Loucy (cell line): ENCODE measurements around the gene UBE2G1.

Source experiments
- H2AFZ ChIP-seq: fragments of 200-600 bp; sonication (generic); 2 replicates; pipeline ENCODE4 v1.6.0; 2016; ENCODE audit warnings: antibody characterized with exemption, mild to moderate bottlenecking, low read length, moderate library complexity
- H3F3A ChIP-seq: fragments of 200-600 bp; 2 replicates; pipeline ENCODE4 v1.6.0; 2016; ENCODE audit warnings: antibody characterized with exemption, low read depth, mild to moderate bottlenecking
- H3K27me3 ChIP-seq: fragments of 200-600 bp; sonication (generic); 2 replicates; pipeline ENCODE4 v1.6.1; 2014; ENCODE audit warnings: low read length, mild to moderate bottlenecking; ENCODE audit not compliant: insufficient read depth, poor library complexity, severe bottlenecking
- H3K36me3 ChIP-seq: fragments of 200-600 bp; sonication (generic); 2 replicates; pipeline ENCODE4 v1.6.1; 2016; ENCODE audit warnings: low read length; ENCODE audit not compliant: insufficient read depth
- H3K4me1 ChIP-seq: fragments of 200-600 bp; sonication (generic); 2 replicates; pipeline ENCODE4 v1.5.1; 2014; ENCODE audit warnings: low read length, mild to moderate bottlenecking; ENCODE audit not compliant: insufficient read depth, poor library complexity, severe bottlenecking
- H3K4me2 ChIP-seq: fragments of 200-600 bp; sonication (generic); 2 replicates; pipeline ENCODE4 v1.6.0; 2014; ENCODE audit warnings: antibody characterized with exemption, low read length, low read depth, mild to moderate bottlenecking; ENCODE audit not compliant: poor library complexity, severe bottlenecking
- H3K4me3 ChIP-seq: fragments of 200-600 bp; sonication (generic); 2 replicates; pipeline ENCODE4 v1.5.1; 2014; ENCODE audit warnings: low read length, mild to moderate bottlenecking, mixed read lengths; ENCODE audit not compliant: poor library complexity, severe bottlenecking
- H3K79me2 ChIP-seq: fragments of 200-600 bp; sonication (generic); 2 replicates; pipeline ENCODE4 v1.6.1; 2014; ENCODE audit warnings: low read length; ENCODE audit not compliant: insufficient read depth
- H3K9ac ChIP-seq: fragments of 200-600 bp; sonication (generic); 2 replicates; pipeline ENCODE4 v1.6.0; 2014; ENCODE audit warnings: mild to moderate bottlenecking, low read depth, low read length, moderate library complexity; ENCODE audit not compliant: poor library complexity, severe bottlenecking
- H3K9me2 ChIP-seq: fragments of 200-600 bp; sonication (generic); replicated peaks from 2 replicates; pipeline ENCODE4 v1.6.1; 2016; ENCODE audit warnings: low read depth, low read length, mixed read lengths
- H3K9me3 ChIP-seq: fragments of 200-600 bp; sonication (generic); 2 replicates; pipeline ENCODE4 v1.6.1; 2014; ENCODE audit warnings: mild to moderate bottlenecking, antibody characterized with exemption, low read length, low read depth; ENCODE audit not compliant: insufficient read depth
- H4K20me1 ChIP-seq: fragments of 200-600 bp; sonication (generic); 2 replicates; pipeline ENCODE4 v1.6.0; 2014; ENCODE audit warnings: antibody characterized with exemption, low read length, mild to moderate bottlenecking; ENCODE audit not compliant: insufficient read depth, poor library complexity, severe bottlenecking
- EZH2phosphoT487 ChIP-seq: fragments of 200-600 bp; IDR thresholded peaks from 2 replicates; pipeline ENCODE4 v1.6.1; 2018; ENCODE audit warnings: antibody characterized with exemption, mild to moderate bottlenecking, moderate library complexity, borderline replicate concordance
- TF ChIP-seq, protein P1 (sequence below): fragments of 200-600 bp; sonication (generic); conservative IDR thresholded peaks from 2 replicates; pipeline ENCODE4 v1.5.1; 2014; ENCODE audit warnings: mild to moderate bottlenecking, antibody characterized with exemption, low read length

Gene UBE2G1

GRCh38 chr17:4250887-4251286 lies 115.6 kb downstream of the UBE2G1 start:
- Histone ChIP-seq H4K20me1 (peaks cover 22% of the 10 kb centered on the region), H3K9me2 (no peaks in the 10 kb centered on the region), H3K4me2 (no peak overlapping the region), H3K9me3 (no peaks in the 10 kb centered on the region), H3K4me1 (peaks cover 2% of the 10 kb centered on the region), H2AFZ (no peak overlapping the region), H3K27me3 (no peaks in the 10 kb centered on the region), H3K79me2 (peaks cover 90% of the 10 kb centered on the region), H3K4me3 (no peak overlapping the region), H3K9ac (no peak overlapping the region), H3K36me3 (peaks cover 11% of the 10 kb centered on the region; the same call in 1 of the 2 replicates), H3F3A (no peaks in the 10 kb centered on the region)
- TF ChIP-seq, protein P1, sequence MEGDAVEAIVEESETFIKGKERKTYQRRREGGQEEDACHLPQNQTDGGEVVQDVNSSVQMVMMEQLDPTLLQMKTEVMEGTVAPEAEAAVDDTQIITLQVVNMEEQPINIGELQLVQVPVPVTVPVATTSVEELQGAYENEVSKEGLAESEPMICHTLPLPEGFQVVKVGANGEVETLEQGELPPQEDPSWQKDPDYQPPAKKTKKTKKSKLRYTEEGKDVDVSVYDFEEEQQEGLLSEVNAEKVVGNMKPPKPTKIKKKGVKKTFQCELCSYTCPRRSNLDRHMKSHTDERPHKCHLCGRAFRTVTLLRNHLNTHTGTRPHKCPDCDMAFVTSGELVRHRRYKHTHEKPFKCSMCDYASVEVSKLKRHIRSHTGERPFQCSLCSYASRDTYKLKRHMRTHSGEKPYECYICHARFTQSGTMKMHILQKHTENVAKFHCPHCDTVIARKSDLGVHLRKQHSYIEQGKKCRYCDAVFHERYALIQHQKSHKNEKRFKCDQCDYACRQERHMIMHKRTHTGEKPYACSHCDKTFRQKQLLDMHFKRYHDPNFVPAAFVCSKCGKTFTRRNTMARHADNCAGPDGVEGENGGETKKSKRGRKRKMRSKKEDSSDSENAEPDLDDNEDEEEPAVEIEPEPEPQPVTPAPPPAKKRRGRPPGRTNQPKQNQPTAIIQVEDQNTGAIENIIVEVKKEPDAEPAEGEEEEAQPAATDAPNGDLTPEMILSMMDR, result no peak
- TF ChIP-seq EZH2phosphoT487, result no peak

DNA sequence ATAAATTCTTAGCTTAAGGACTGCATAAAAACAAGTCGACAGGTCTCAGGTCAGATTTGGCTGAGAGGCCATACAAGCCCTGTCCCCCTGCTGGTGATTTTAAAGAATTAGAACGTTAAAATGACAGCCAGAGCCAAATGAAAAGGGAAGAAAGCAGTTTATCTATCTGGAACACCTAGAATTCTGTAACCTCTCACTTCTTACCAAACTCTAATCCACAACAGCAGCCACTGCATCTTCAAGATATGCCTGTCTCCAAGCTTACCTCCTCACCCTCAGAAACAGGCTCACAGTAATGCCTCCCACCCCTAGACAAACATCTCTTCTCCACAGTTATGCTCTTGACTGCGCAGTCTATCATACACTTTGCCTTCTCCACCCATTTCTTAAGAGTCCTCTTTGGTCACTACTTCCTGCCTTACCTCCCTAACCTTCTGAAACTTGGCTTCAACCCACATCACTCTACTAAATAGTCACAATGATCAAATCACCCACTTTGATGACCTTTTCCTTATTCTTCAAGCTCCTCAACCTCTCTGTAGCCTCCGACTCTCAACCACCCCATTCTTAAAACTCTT lies 116.9 kb downstream of the UBE2G1 start:
- H3K27me3 ChIP-seq, result no peaks in the 10 kb centered on the region
- H3K9me3 ChIP-seq, result no peaks in the 10 kb centered on the region
- H3F3A ChIP-seq, result no peaks in the 10 kb centered on the region
- no peak overlapping the region for H3K4me2 ChIP-seq
- H4K20me1 ChIP-seq, result peaks cover 26% of the 10 kb centered on the region
- no peak overlapping the region for H3K4me3 ChIP-seq
- no peak overlapping the region for H2AFZ ChIP-seq
- H3K36me3 ChIP-seq, result peaks cover 11% of the 10 kb centered on the region; the same call in 1 of the 2 replicates
- TF ChIP-seq, protein P1, result peak; percentile 67
- no peak for TF ChIP-seq EZH2phosphoT487
- peaks cover 2% of the 10 kb centered on the region for H3K4me1 ChIP-seq
- peaks cover 93% of the 10 kb centered on the region for H3K79me2 ChIP-seq
- no peak overlapping the region for H3K9ac ChIP-seq
- H3K9me2 ChIP-seq, result no peaks in the 10 kb centered on the region

- H3K79me2 ChIP-seq, result peaks cover 93% of the 10 kb centered on the region
- H3K27me3 ChIP-seq, result no peaks in the 10 kb centered on the region
- H3K9me3 ChIP-seq, result no peaks in the 10 kb centered on the region
- TF ChIP-seq EZH2phosphoT487, result no peak
- TF ChIP-seq, protein P1, result no peak
- peaks cover 11% of the 10 kb centered on the region; the same call in 1 of the 2 replicates for H3K36me3 ChIP-seq
- H3K4me1 ChIP-seq, result peaks cover 2% of the 10 kb centered on the region
- H3K9ac ChIP-seq, result no peak overlapping the region
- no peak overlapping the region for H3K4me2 ChIP-seq
- H3F3A ChIP-seq, result no peaks in the 10 kb centered on the region
- peaks cover 23% of the 10 kb centered on the region for H4K20me1 ChIP-seq
- H3K9me2 ChIP-seq, result no peaks in the 10 kb centered on the region
- no peak overlapping the region for H2AFZ ChIP-seq
- H3K4me3 ChIP-seq, result no peak overlapping the region
These were observed 117.8 kb downstream of the UBE2G1 start for GRCh38 chr17:4248504-4249277.
